Breast epithelium (tissue), 3 donors: ENCODE data around the gene RANBP17.

ENCODE experiments used
- CTCF ChIP-seq, 3 donors: fragments of 450-650 bp; IDR thresholded peaks; one replicate each; pipeline ENCODE4 v1.5.1; 2016 to 2017; ENCODE audit warnings: antibody characterized with exemption in 3 of 3, mild to moderate bottlenecking in 3 of 3, moderate library complexity in 3 of 3
- POLR2A ChIP-seq: fragments of 450-650 bp; IDR thresholded peaks from one replicate; pipeline ENCODE4 v1.6.1; 2016; ENCODE audit warnings: antibody characterized with exemption, mild to moderate bottlenecking, moderate library complexity

- TF ChIP-seq CTCF (IDR thresholded peaks at IDR 0.05) (no peak), POLR2A (no peak)
Measured at GRCh38 chr5:171031977-171032376, 170.2 kb downstream of the RANBP17 start.
